Mesodermal cell (in vitro differentiated cells): ENCODE measurements around the gene TRPV5.

Experiments
- H3K27ac ChIP-seq: 2 replicates; pipeline ENCODE4 v1.7.0; 2013; ENCODE audit warnings: mild to moderate bottlenecking, low read depth, low read length, moderate library complexity; ENCODE audit not compliant: severe bottlenecking
- H3K36me3 ChIP-seq: 2 replicates; pipeline ENCODE4 v1.7.1; 2013; ENCODE audit warnings: mild to moderate bottlenecking, low read length, moderate library complexity; ENCODE audit not compliant: control insufficient read depth, insufficient read depth
- H3K4me1 ChIP-seq: one replicate; pipeline ENCODE4 v1.7.1; 2013; ENCODE audit warnings: mild to moderate bottlenecking, low read length; ENCODE audit not compliant: insufficient read depth, control insufficient read depth, poor library complexity, severe bottlenecking
- H3K4me3 ChIP-seq: 2 replicates; pipeline ENCODE4 v1.7.0; 2013; ENCODE audit warnings: low read length, control low read depth, mild to moderate bottlenecking; ENCODE audit not compliant: insufficient read depth, poor library complexity, severe bottlenecking; ENCODE audit errors: extremely low read depth
- H3K9me3 ChIP-seq: 2 replicates; pipeline ENCODE4 v1.7.1; 2013; ENCODE audit warnings: mild to moderate bottlenecking, low read length, moderate library complexity; ENCODE audit not compliant: control insufficient read depth
- WGBS, 2 experiments: methylation state at CpG; one replicate each; pipeline ENCODE4 v1.1.5; 2013; ENCODE audit warnings: missing lambda C conversion rate in 2 of 2; ENCODE audit not compliant: insufficient coverage in 2 of 2; 5-methylcytosine and 5-hydroxymethylcytosine counted together

TRPV5 gene

DNA sequence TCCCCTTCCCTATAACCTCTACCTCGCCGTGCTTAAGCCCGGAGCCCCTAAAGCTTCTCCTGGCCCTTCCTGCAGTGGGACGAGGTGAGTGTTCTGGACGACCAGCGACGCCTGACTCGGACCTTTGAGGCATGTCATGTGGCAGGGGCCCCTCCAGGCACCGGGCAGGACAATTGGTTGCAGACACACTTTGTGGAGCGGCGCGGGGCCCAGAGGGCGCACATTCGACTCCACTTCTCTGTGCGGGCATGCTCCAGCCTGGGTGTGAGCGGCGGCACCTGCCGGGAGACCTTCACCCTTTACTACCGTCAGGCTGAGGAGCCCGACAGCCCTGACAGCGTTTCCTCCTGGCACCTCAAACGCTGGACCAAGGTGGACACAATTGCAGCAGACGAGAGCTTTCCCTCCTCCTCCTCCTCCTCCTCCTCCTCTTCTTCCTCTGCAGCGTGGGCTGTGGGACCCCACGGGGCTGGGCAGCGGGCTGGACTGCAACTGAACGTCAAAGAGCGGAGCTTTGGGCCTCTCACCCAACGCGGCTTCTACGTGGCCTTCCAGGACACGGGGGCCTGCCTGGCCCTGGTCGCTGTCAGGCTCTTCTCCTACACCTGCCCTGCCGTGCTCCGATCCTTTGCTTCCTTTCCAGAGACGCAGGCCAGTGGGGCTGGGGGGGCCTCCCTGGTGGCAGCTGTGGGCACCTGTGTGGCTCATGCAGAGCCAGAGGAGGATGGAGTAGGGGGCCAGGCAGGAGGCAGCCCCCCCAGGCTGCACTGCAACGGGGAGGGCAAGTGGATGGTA, 69.5 kb downstream of the TRPV5 start:
- no peak overlapping the region for H3K4me3 ChIP-seq
- no peaks in the 10 kb centered on the region for H3K9me3 ChIP-seq
- H3K36me3 ChIP-seq, result no peaks in the 10 kb centered on the region
- H3K4me1 ChIP-seq, result no peaks in the 10 kb centered on the region
- 95 to 97% methylated on average over 32 to 35 of the region's 37 CpGs for WGBS, 2 experiments
- no peak overlapping the region for H3K27ac ChIP-seq

- H3K4me1 ChIP-seq, result no peaks in the 10 kb centered on the region
- H3K27ac ChIP-seq, result no peak overlapping the region
- H3K36me3 ChIP-seq, result no peaks in the 10 kb centered on the region
- no peaks in the 10 kb centered on the region for H3K9me3 ChIP-seq
- WGBS, 2 experiments, result 86 to 98% methylated on average over 4 to 6 of the region's 7 CpGs
- no peak overlapping the region for H3K4me3 ChIP-seq
Observed at GRCh38 chr7:142862786-142863400, 70.7 kb downstream of the TRPV5 start.

DNA sequence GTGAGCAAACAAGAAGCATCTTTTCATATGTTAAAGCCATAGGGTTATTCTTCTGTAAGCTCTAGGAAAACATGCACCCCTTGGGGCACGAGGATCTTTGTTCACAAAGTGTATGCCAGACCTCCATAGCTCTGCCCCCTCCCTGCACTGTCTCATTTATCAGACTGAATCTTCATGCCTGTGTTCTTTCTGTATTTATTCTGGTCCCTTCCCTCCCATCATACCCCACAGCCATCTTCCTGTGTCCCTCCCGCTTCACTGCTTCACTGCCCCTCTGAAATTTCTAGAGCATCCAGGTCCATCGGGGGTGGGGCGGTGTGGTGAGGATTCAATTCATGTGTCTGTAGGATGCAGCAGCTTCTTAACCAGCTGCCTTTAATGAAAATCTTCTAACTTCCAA, 71.2 kb downstream of the TRPV5 start:
- Histone ChIP-seq H3K27ac (no peak overlapping the region), H3K36me3 (no peaks in the 10 kb centered on the region), H3K4me1 (peaks cover under 1% of the 10 kb centered on the region), H3K9me3 (no peaks in the 10 kb centered on the region), H3K4me3 (no peak overlapping the region)
- WGBS, 2 experiments, result 78 to 91% methylated on average over 1 of the region's 4 CpGs

DNA sequence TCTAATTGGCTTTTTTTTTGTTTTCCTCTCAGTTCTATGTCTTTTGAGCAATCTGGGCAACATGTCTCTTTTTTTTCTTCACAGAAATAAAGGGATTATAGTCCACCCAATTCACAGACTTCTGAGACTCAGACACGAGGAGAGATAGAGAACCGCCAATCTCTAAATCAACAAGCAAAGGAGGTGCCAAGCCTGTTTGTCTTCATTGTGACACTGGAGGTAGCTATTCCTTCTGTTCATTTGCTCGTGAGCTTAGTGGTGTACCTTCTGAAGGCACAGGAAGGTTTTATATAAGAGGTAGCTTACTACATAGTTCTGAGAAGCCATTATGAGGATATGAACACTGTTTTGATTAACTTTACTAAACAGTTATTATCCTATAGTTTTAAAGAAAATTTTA, 72.6 kb downstream of the TRPV5 start:
- no CpG with 5 or more reads among the region's 3 CpGs for WGBS, 2 experiments
- Histone ChIP-seq H3K36me3 (no peaks in the 10 kb centered on the region), H3K4me3 (no peak overlapping the region), H3K9me3 (no peaks in the 10 kb centered on the region), H3K4me1 (peaks cover 5% of the 10 kb centered on the region), H3K27ac (no peak overlapping the region)

- Histone ChIP-seq H3K36me3 (no peaks in the 10 kb centered on the region), H3K27ac (no peak overlapping the region), H3K4me1 (peaks cover 5% of the 10 kb centered on the region), H3K9me3 (no peaks in the 10 kb centered on the region), H3K4me3 (no peak overlapping the region)
- WGBS, 2 experiments, result 92 to 95% methylated on average over 4 to 5 of the region's 5 CpGs
Observed at GRCh38 chr7:142859829-142860228, 73.7 kb downstream of the TRPV5 start.

- Histone ChIP-seq H3K36me3 (no peaks in the 10 kb centered on the region), H3K4me1 (peaks cover 5% of the 10 kb centered on the region), H3K9me3 (no peaks in the 10 kb centered on the region), H3K27ac (no peak overlapping the region), H3K4me3 (no peak overlapping the region)
Observed at GRCh38 chr7:142859411-142859810, 74.1 kb downstream of the TRPV5 start.
